ENCODE measurements around the gene FBXL3. TPM values are rescaled to one million over a fixed set of nuclear protein-coding genes. Genes with fewer than 3 reads are reported as not detected.

The FBXL3 gene
- total and polyA plus RNA-seq, 2 experiments from 2014 or later: 5.0 to 14.6 TPM

- Mint-ChIP-seq H3K4me1 (no peaks in the 10 kb centered on the region), H3K4me3 (no peak overlapping the region), H3K27ac (no peak overlapping the region), H3K36me3 (ENCODE audit: low read depth) (peaks cover 38% of the 10 kb centered on the region), H3K27me3 (ENCODE audit: insufficient read depth, low read depth, poor library complexity) (no peaks in the 10 kb centered on the region), H3K9me3 (no peaks in the 10 kb centered on the region)
- ATAC-seq (no peak), DNase-seq (ENCODE audit: low spot score) (peak; percentile 29)
- Histone ChIP-seq H2AFZ (no peak overlapping the region), H3K4me3 (no peak overlapping the region), H3K27me3 (ENCODE audit: insufficient read depth) (no peaks in the 10 kb centered on the region), H3K79me2 (replicated peaks; ENCODE audit: insufficient read depth) (peaks cover 62% of the 10 kb centered on the region), H4K20me1 (replicated peaks; ENCODE audit: insufficient read depth) (peaks cover 6% of the 10 kb centered on the region), H3K4me2 (no peak overlapping the region), H3K9me2 (ENCODE audit: insufficient read depth) (no peaks in the 10 kb centered on the region), H3K27ac (ENCODE audit: low read depth) (no peak overlapping the region), H3F3A (replicated peaks; ENCODE audit: low read depth) (no peaks in the 10 kb centered on the region), H3K4me1 (ENCODE audit: insufficient read depth) (no peaks in the 10 kb centered on the region), H3K36me3 (ENCODE audit: insufficient read depth) (peaks cover 29% of the 10 kb centered on the region)
- no peak for TF ChIP-seq JUNB (IDR thresholded peaks at IDR 0.05; ENCODE audit: unreplicated experiment)
- peak in 1 of 2 experiments; percentile 53; a peak in 3 of 4 replicates for TF ChIP-seq CTCF (conservative IDR thresholded peaks at IDR 0.05; ENCODE audit: low read depth in 2 of 2)
Observed at GRCh38 chr13:77016888-77017623, 9.9 kb downstream of the FBXL3 start.

- H3K79me2 ChIP-seq (replicated peaks; ENCODE audit: insufficient read depth): peaks cover 61% of the 10 kb centered on the region
- Mint-ChIP-seq H3K4me3 (no peak overlapping the region), H3K36me3 (ENCODE audit: low read depth) (peaks cover 43% of the 10 kb centered on the region), H3K4me1 (no peaks in the 10 kb centered on the region), H3K27ac (no peak overlapping the region), H3K27me3 (ENCODE audit: insufficient read depth, low read depth, poor library complexity) (no peaks in the 10 kb centered on the region), H3K9me3 (no peaks in the 10 kb centered on the region)
- H3K36me3 ChIP-seq (ENCODE audit: insufficient read depth): peaks cover 30% of the 10 kb centered on the region
- no peaks in the 10 kb centered on the region for H3K4me1 ChIP-seq (ENCODE audit: insufficient read depth)
- peaks cover 7% of the 10 kb centered on the region for H4K20me1 ChIP-seq (replicated peaks; ENCODE audit: insufficient read depth)
- no peak overlapping the region for H3K4me3 ChIP-seq
- H3F3A ChIP-seq (replicated peaks; ENCODE audit: low read depth): no peaks in the 10 kb centered on the region
- no peak overlapping the region for H3K27ac ChIP-seq (ENCODE audit: low read depth)
- no peak overlapping the region for H2AFZ ChIP-seq
- no peaks in the 10 kb centered on the region for H3K9me2 ChIP-seq (ENCODE audit: insufficient read depth)
- H3K27me3 ChIP-seq (ENCODE audit: insufficient read depth): no peaks in the 10 kb centered on the region
- no peak overlapping the region for H3K4me2 ChIP-seq
- DNase-seq (ENCODE audit: low spot score) (no peak), ATAC-seq (no peak)
- TF ChIP-seq ETS1 (IDR thresholded peaks at IDR 0.05) (no peak), ZNF114 (CRISPR knock-in tag; IDR thresholded peaks at IDR 0.05) (no peak), CTCF (conservative IDR thresholded peaks at IDR 0.05; ENCODE audit: low read depth in 2 of 2) (no peak), EZH2phosphoT487 (IDR thresholded peaks at IDR 0.05; ENCODE audit: unreplicated experiment) (no peak), NANOG (IDR thresholded peaks at IDR 0.05; ENCODE audit: borderline replicate concordance) (no peak), POLR2AphosphoS5 (IDR thresholded peaks at IDR 0.05; ENCODE audit: low read depth) (no peak), ZNF331 (CRISPR knock-in tag; IDR thresholded peaks at IDR 0.05; ENCODE audit: low read depth) (no peak)
- TF ChIP-seq, protein P1, sequence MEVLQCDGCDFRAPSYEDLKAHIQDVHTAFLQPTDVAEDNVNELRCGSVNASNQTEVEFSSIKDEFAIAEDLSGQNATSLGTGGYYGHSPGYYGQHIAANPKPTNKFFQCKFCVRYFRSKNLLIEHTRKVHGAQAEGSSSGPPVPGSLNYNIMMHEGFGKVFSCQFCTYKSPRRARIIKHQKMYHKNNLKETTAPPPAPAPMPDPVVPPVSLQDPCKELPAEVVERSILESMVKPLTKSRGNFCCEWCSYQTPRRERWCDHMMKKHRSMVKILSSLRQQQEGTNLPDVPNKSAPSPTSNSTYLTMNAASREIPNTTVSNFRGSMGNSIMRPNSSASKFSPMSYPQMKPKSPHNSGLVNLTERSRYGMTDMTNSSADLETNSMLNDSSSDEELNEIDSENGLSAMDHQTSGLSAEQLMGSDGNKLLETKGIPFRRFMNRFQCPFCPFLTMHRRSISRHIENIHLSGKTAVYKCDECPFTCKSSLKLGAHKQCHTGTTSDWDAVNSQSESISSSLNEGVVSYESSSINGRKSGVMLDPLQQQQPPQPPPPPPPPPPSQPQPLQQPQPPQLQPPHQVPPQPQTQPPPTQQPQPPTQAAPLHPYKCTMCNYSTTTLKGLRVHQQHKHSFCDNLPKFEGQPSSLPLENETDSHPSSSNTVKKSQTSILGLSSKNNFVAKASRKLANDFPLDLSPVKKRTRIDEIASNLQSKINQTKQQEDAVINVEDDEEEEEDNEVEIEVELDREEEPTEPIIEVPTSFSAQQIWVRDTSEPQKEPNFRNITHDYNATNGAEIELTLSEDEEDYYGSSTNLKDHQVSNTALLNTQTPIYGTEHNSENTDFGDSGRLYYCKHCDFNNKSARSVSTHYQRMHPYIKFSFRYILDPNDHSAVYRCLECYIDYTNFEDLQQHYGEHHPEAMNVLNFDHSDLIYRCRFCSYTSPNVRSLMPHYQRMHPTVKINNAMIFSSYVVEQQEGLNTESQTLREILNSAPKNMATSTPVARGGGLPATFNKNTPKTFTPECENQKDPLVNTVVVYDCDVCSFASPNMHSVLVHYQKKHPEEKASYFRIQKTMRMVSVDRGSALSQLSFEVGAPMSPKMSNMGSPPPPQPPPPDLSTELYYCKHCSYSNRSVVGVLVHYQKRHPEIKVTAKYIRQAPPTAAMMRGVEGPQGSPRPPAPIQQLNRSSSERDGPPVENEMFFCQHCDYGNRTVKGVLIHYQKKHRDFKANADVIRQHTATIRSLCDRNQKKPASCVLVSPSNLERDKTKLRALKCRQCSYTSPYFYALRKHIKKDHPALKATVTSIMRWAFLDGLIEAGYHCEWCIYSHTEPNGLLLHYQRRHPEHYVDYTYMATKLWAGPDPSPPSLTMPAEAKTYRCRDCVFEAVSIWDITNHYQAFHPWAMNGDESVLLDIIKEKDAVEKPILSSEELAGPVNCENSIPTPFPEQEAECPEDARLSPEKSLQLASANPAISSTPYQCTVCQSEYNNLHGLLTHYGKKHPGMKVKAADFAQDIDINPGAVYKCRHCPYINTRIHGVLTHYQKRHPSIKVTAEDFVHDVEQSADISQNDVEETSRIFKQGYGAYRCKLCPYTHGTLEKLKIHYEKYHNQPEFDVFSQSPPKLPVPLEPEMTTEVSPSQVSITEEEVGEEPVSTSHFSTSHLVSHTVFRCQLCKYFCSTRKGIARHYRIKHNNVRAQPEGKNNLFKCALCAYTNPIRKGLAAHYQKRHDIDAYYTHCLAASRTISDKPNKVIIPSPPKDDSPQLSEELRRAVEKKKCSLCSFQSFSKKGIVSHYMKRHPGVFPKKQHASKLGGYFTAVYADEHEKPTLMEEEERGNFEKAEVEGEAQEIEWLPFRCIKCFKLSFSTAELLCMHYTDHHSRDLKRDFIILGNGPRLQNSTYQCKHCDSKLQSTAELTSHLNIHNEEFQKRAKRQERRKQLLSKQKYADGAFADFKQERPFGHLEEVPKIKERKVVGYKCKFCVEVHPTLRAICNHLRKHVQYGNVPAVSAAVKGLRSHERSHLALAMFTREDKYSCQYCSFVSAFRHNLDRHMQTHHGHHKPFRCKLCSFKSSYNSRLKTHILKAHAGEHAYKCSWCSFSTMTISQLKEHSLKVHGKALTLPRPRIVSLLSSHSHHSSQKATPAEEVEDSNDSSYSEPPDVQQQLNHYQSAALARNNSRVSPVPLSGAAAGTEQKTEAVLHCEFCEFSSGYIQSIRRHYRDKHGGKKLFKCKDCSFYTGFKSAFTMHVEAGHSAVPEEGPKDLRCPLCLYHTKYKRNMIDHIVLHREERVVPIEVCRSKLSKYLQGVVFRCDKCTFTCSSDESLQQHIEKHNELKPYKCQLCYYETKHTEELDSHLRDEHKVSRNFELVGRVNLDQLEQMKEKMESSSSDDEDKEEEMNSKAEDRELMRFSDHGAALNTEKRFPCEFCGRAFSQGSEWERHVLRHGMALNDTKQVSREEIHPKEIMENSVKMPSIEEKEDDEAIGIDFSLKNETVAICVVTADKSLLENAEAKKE (CRISPR knock-in tag; IDR thresholded peaks at IDR 0.05): no peak
Observed at GRCh38 chr13:77016251-77016812, 10.6 kb downstream of the FBXL3 start.
